IPS-15b (cell line): Measurements from ENCODE around the gene DENND1A.

Experiments used
- H3K27me3 ChIP-seq: one replicate; pipeline ENCODE4 v1.6.1; 2013; ENCODE audit warnings: low read length; ENCODE audit not compliant: control insufficient read depth, insufficient read depth
- H3K36me3 ChIP-seq: one replicate; pipeline ENCODE4 v1.6.1; 2013; ENCODE audit warnings: low read length; ENCODE audit not compliant: control insufficient read depth, insufficient read depth
- H3K4me1 ChIP-seq: one replicate; pipeline ENCODE4 v1.6.1; 2013; ENCODE audit warnings: mild to moderate bottlenecking, low read length; ENCODE audit not compliant: control insufficient read depth, insufficient read depth
- H3K4me3 ChIP-seq: one replicate; pipeline ENCODE4 v1.5.1; 2013; ENCODE audit warnings: low read depth, low read length
- H3K9ac ChIP-seq: one replicate; pipeline ENCODE4 v1.6.1; 2013; ENCODE audit warnings: low read depth, mild to moderate bottlenecking, low read length
- H3K9me3 ChIP-seq: one replicate; pipeline ENCODE4 v1.6.1; 2013; ENCODE audit warnings: mild to moderate bottlenecking, low read length; ENCODE audit not compliant: control insufficient read depth, insufficient read depth

Gene DENND1A

GRCh38 chr9:123417289-123418051, 512.5 kb downstream of the DENND1A start:
- H3K27me3 ChIP-seq: no peaks in the 10 kb centered on the region
- no peaks in the 10 kb centered on the region for H3K36me3 ChIP-seq
- peaks cover 9% of the 10 kb centered on the region for H3K4me1 ChIP-seq
- H3K9me3 ChIP-seq: no peaks in the 10 kb centered on the region
- no peak overlapping the region for H3K4me3 ChIP-seq
- H3K9ac ChIP-seq: no peak overlapping the region

- H3K9ac ChIP-seq: no peak overlapping the region
- peaks cover 3% of the 10 kb centered on the region for H3K36me3 ChIP-seq
- H3K27me3 ChIP-seq: no peaks in the 10 kb centered on the region
- H3K4me1 ChIP-seq: peaks cover 5% of the 10 kb centered on the region
- no peak overlapping the region for H3K4me3 ChIP-seq
- H3K9me3 ChIP-seq: no peaks in the 10 kb centered on the region
Observed at GRCh38 chr9:123416176-123416575, 513.8 kb downstream of the DENND1A start.

- no peak overlapping the region for H3K9ac ChIP-seq
- no peaks in the 10 kb centered on the region for H3K27me3 ChIP-seq
- H3K9me3 ChIP-seq: no peaks in the 10 kb centered on the region
- H3K36me3 ChIP-seq: peaks cover 3% of the 10 kb centered on the region
- no peak overlapping the region for H3K4me3 ChIP-seq
- H3K4me1 ChIP-seq: peaks cover 5% of the 10 kb centered on the region
Observed at GRCh38 chr9:123414936-123415930, 514.7 kb downstream of the DENND1A start.

GRCh38 chr9:123414204-123414603, 515.7 kb downstream of the DENND1A start:
- Histone ChIP-seq H3K36me3 (peaks cover 3% of the 10 kb centered on the region), H3K4me1 (peaks cover 5% of the 10 kb centered on the region), H3K4me3 (no peak overlapping the region), H3K9me3 (no peaks in the 10 kb centered on the region), H3K9ac (no peak overlapping the region), H3K27me3 (no peaks in the 10 kb centered on the region)

GRCh38 chr9:123412171-123412820, 517.6 kb downstream of the DENND1A start:
- no peak overlapping the region for H3K9ac ChIP-seq
- no peak overlapping the region for H3K4me3 ChIP-seq
- no peaks in the 10 kb centered on the region for H3K9me3 ChIP-seq
- no peaks in the 10 kb centered on the region for H3K27me3 ChIP-seq
- peaks cover 3% of the 10 kb centered on the region for H3K36me3 ChIP-seq
- H3K4me1 ChIP-seq: peaks cover 5% of the 10 kb centered on the region

- Histone ChIP-seq H3K9ac (no peak overlapping the region), H3K4me3 (no peak overlapping the region), H3K27me3 (no peaks in the 10 kb centered on the region), H3K36me3 (peaks cover 3% of the 10 kb centered on the region), H3K4me1 (peaks cover 7% of the 10 kb centered on the region), H3K9me3 (no peaks in the 10 kb centered on the region)
Observed at GRCh38 chr9:123411636-123412035, 518.3 kb downstream of the DENND1A start.

GRCh38 chr9:123411191-123411590, 518.7 kb downstream of the DENND1A start:
- H3K9ac ChIP-seq: no peak overlapping the region
- H3K4me3 ChIP-seq: no peak overlapping the region
- peaks cover 3% of the 10 kb centered on the region for H3K36me3 ChIP-seq
- no peaks in the 10 kb centered on the region for H3K27me3 ChIP-seq
- peaks cover 11% of the 10 kb centered on the region for H3K4me1 ChIP-seq
- no peaks in the 10 kb centered on the region for H3K9me3 ChIP-seq

- Histone ChIP-seq H3K9ac (no peak overlapping the region), H3K27me3 (no peaks in the 10 kb centered on the region)
Observed at GRCh38 chr9:123410281-123410910, 519.5 kb downstream of the DENND1A start.

GRCh38 chr9:123408313-123409262, 521.3 kb downstream of the DENND1A start:
- Histone ChIP-seq H3K4me1 (peaks cover 10% of the 10 kb centered on the region), H3K9ac (no peak overlapping the region), H3K27me3 (no peaks in the 10 kb centered on the region), H3K9me3 (no peaks in the 10 kb centered on the region), H3K4me3 (no peak overlapping the region), H3K36me3 (peaks cover 3% of the 10 kb centered on the region)

More at GRCh38 chr9:123410281-123410910, 519.5 kb downstream of the DENND1A start:
- Histone ChIP-seq H3K9me3 (no peaks in the 10 kb centered on the region), H3K4me3 (no peak overlapping the region), H3K4me1 (peaks cover 13% of the 10 kb centered on the region), H3K36me3 (peaks cover 3% of the 10 kb centered on the region)

- Histone ChIP-seq H3K9ac (no peak overlapping the region), H3K36me3 (peaks cover 3% of the 10 kb centered on the region)
Observed at GRCh38 chr9:123407217-123407851, 522.6 kb downstream of the DENND1A start.

More at GRCh38 chr9:123407217-123407851, 522.6 kb downstream of the DENND1A start:
- no peaks in the 10 kb centered on the region for H3K27me3 ChIP-seq
- no peak overlapping the region for H3K4me3 ChIP-seq
- no peaks in the 10 kb centered on the region for H3K9me3 ChIP-seq
- peaks cover 13% of the 10 kb centered on the region for H3K4me1 ChIP-seq
